GM23338 (cell line): ENCODE measurements around the gene BIRC6. TPM values are rescaled to one million over a fixed set of nuclear protein-coding genes. Genes with fewer than 3 reads are reported as not detected.

Experiments
- ATAC-seq: fragments of 200-7000 bp; cut with Tn5 transposase; 3 replicates; pipeline ENCODE4 v1.9.1; 2020
- DNase-seq: peaks from one replicate; pipeline ENCODE4 v3.0.0-alpha.2; 2015; ENCODE audit warnings: low spot score
- H2AFZ ChIP-seq: fragments of 200-600 bp; sonication (generic); 2 replicates; pipeline ENCODE4 v1.8.0; 2016; ENCODE audit warnings: antibody characterized with exemption, mild to moderate bottlenecking, moderate library complexity
- H3F3A ChIP-seq: fragments of 200-600 bp; sonication (generic); replicated peaks from 2 replicates; pipeline ENCODE4 v1.8.0; 2017; ENCODE audit warnings: antibody characterized with exemption, mixed run types, low read depth
- H3K27ac ChIP-seq: fragments of 200-600 bp; sonication (generic); 2 replicates; pipeline ENCODE4 v1.6.1; 2016; ENCODE audit warnings: low read depth
- H3K27me3 ChIP-seq: fragments of 200-600 bp; sonication (generic); 2 replicates; pipeline ENCODE4 v1.8.0; 2016; ENCODE audit warnings: mild to moderate bottlenecking, mixed run types, moderate library complexity; ENCODE audit not compliant: insufficient read depth
- H3K36me3 ChIP-seq: fragments of 200-600 bp; sonication (generic); 2 replicates; pipeline ENCODE4 v1.8.0; 2016; ENCODE audit warnings: mild to moderate bottlenecking; ENCODE audit not compliant: insufficient read depth
- H3K4me1 ChIP-seq: fragments of 200-600 bp; sonication (generic); 2 replicates; pipeline ENCODE4 v1.8.0; 2016; ENCODE audit warnings: mild to moderate bottlenecking, moderate library complexity; ENCODE audit not compliant: insufficient read depth
- H3K4me2 ChIP-seq: fragments of 200-600 bp; sonication (generic); 2 replicates; pipeline ENCODE4 v1.7.1; 2017; ENCODE audit warnings: mixed run types
- H3K4me3 ChIP-seq: fragments of 200-600 bp; sonication (generic); 2 replicates; pipeline ENCODE4 v1.6.1; 2016; ENCODE audit warnings: mixed run types
- H3K79me2 ChIP-seq: fragments of 200-600 bp; sonication (generic); replicated peaks from 2 replicates; pipeline ENCODE4 v1.8.0; 2017; ENCODE audit warnings: mild to moderate bottlenecking; ENCODE audit not compliant: insufficient read depth
- H3K9me2 ChIP-seq: fragments of 200-600 bp; sonication (generic); 2 replicates; pipeline ENCODE4 v1.8.0; 2017; ENCODE audit not compliant: insufficient read depth
- H4K20me1 ChIP-seq: fragments of 200-600 bp; sonication (generic); replicated peaks from 2 replicates; pipeline ENCODE4 v1.8.0; 2017; ENCODE audit warnings: mild to moderate bottlenecking; ENCODE audit not compliant: insufficient read depth
- H3K27ac Mint-ChIP-seq: 2 replicates; pipeline ENCODE4 v1.8.0; 2020; ENCODE audit warnings: inconsistent platforms, mild to moderate bottlenecking, moderate library complexity, mixed read lengths
- H3K27me3 Mint-ChIP-seq: 3 replicates; pipeline ENCODE4 v1.8.0; 2022; ENCODE audit warnings: low read depth, mild to moderate bottlenecking, moderate library complexity, mixed read lengths, inconsistent platforms; ENCODE audit not compliant: insufficient read depth, poor library complexity
- H3K36me3 Mint-ChIP-seq: 3 replicates; pipeline ENCODE4 v1.8.0; 2021; ENCODE audit warnings: low read depth, mild to moderate bottlenecking, inconsistent platforms, moderate library complexity, mixed read lengths
- H3K4me1 Mint-ChIP-seq: 3 replicates; pipeline ENCODE4 v1.8.0; 2020; ENCODE audit warnings: mild to moderate bottlenecking, inconsistent platforms, mixed read lengths
- H3K4me3 Mint-ChIP-seq: 3 replicates; pipeline ENCODE4 v1.8.0; 2021; ENCODE audit warnings: moderate library complexity, mild to moderate bottlenecking, inconsistent platforms, mixed read lengths
- H3K9me3 Mint-ChIP-seq: 3 replicates; pipeline ENCODE4 v1.8.0; 2020; ENCODE audit warnings: moderate library complexity, mild to moderate bottlenecking, inconsistent platforms, mixed read lengths
- CREB1 ChIP-seq: fragments of 250-450 bp; sonication (Bioruptor Pico); IDR thresholded peaks from 2 replicates; pipeline ENCODE4 v1.5.0; 2020; ENCODE audit warnings: low read depth, mild to moderate bottlenecking, moderate library complexity
- CTCF ChIP-seq, 2 experiments: fragments of 200-600 bp in 1 of 2; sonication (generic) in 1 of 2; conservative IDR thresholded peaks; 2 replicates each; pipeline versions ENCODE4 v1.5.1 to v1.6.1; 2016 to 2017; ENCODE audit warnings: antibody characterized with exemption in 2 of 2, low read depth in 2 of 2, mild to moderate bottlenecking in 2 of 2, moderate library complexity in 1 of 2
- ETS1 ChIP-seq: IDR thresholded peaks from 2 replicates; pipeline ENCODE4 v1.6.1; 2016; ENCODE audit warnings: antibody characterized with exemption
- JUNB ChIP-seq: IDR thresholded peaks from one replicate; pipeline ENCODE4 v1.6.1; 2016; ENCODE audit warnings: antibody characterized with exemption; ENCODE audit not compliant: unreplicated experiment
- POLR2AphosphoS5 ChIP-seq: IDR thresholded peaks from 2 replicates; pipeline ENCODE4 v1.6.1; 2016; ENCODE audit warnings: antibody characterized with exemption, low read depth
- REST ChIP-seq: IDR thresholded peaks from one replicate; pipeline ENCODE4 v1.6.1; 2018; ENCODE audit warnings: antibody characterized with exemption; ENCODE audit not compliant: unreplicated experiment
- ZNF114 ChIP-seq: fragments of 250-450 bp; sonication (Bioruptor Pico); IDR thresholded peaks from 2 replicates; pipeline ENCODE4 v1.5.0; 2020; ENCODE audit warnings: mild to moderate bottlenecking, moderate library complexity
- ZNF331 ChIP-seq: fragments of 250-450 bp; sonication (Bioruptor Pico); IDR thresholded peaks from 2 replicates; pipeline ENCODE4 v1.5.0; 2020; ENCODE audit warnings: low read depth, mild to moderate bottlenecking, moderate library complexity
- ZNF462 ChIP-seq: fragments of 250-450 bp; sonication (Bioruptor Pico); IDR thresholded peaks from 2 replicates; pipeline ENCODE4 v1.5.0; 2020; ENCODE audit warnings: mild to moderate bottlenecking, moderate library complexity
- polyA plus RNA-seq: library from polyadenylated mRNA; unstranded; fragments of >200 nt; fragmentation: Nextera tagmentation; extraction: Ambion mirVana; gene quantifications from 2 replicates; pipeline ENCODE4 v1.2.1, GENCODE V29; 2016
- total RNA-seq: library from RNA; depleted of rRNA; stranded (reverse); fragments of >200 nt; shearing (Covaris generic); gene quantifications from 2 replicates; pipeline ENCODE4 v1.2.3, GENCODE V29; 2014

BIRC6 gene
- total and polyA plus RNA-seq, 2 experiments from 2014 or later, result 85.8 to 131 TPM

- TF ChIP-seq CTCF (conservative IDR thresholded peaks at IDR 0.05; ENCODE audit: low read depth in 2 of 2), result no peak
- no peak for TF ChIP-seq ZNF331
- no peak for TF ChIP-seq JUNB
- no peak for TF ChIP-seq CREB1 (CRISPR knock-in tag)
These were observed 299.2 kb downstream of the BIRC6 start (continued) for GRCh38 chr2:32656069-32656468.

GRCh38 chr2:32663864-32664263 is 307.0 kb downstream of the BIRC6 start:
- H3K9me3 Mint-ChIP-seq, result no peaks in the 10 kb centered on the region
- Histone ChIP-seq H3K9me2 (no peaks in the 10 kb centered on the region), H3K27me3 (no peaks in the 10 kb centered on the region), H3K79me2 (no peaks in the 10 kb centered on the region; the same call in 1 of the 2 replicates), H4K20me1 (no peaks in the 10 kb centered on the region; the same call in 1 of the 2 replicates), H3F3A (no peaks in the 10 kb centered on the region), H3K4me3 (no peak overlapping the region), H3K27ac (no peak overlapping the region), H3K4me2 (no peak overlapping the region), H3K36me3 (no peaks in the 10 kb centered on the region; the same call in 1 of the 2 replicates), H2AFZ (no peak overlapping the region), H3K4me1 (no peaks in the 10 kb centered on the region)
- no peak overlapping the region for H3K27ac Mint-ChIP-seq
- H3K27me3 Mint-ChIP-seq, result no peaks in the 10 kb centered on the region
- ATAC-seq, result no peak
- no peak overlapping the region for H3K4me3 Mint-ChIP-seq
- no peak for DNase-seq
- H3K36me3 Mint-ChIP-seq, result peaks cover 25% of the 10 kb centered on the region; the same call in 2 of the 3 replicates
- no peaks in the 10 kb centered on the region for H3K4me1 Mint-ChIP-seq
- TF ChIP-seq ZNF462 (CRISPR knock-in tag) (no peak), POLR2AphosphoS5 (no peak), JUNB (no peak), ZNF331 (no peak), CTCF (conservative IDR thresholded peaks at IDR 0.05; ENCODE audit: low read depth in 2 of 2) (no peak), ZNF114 (no peak), REST (no peak), ETS1 (no peak), CREB1 (CRISPR knock-in tag) (no peak)
